SH-SY5Y (cell line): ENCODE results near the gene SLCO4A1.

ENCODE experiments used
- GATA2 ChIP-seq: IDR thresholded peaks from 2 replicates; pipeline ENCODE4 v1.6.1; 2011; ENCODE audit warnings: mild to moderate bottlenecking, low read depth, low read length
- GATA3 ChIP-seq: IDR thresholded peaks from 2 replicates; pipeline ENCODE4 v1.6.1; 2011; ENCODE audit warnings: low read depth, mild to moderate bottlenecking, low read length, moderate library complexity

Gene SLCO4A1

DNA sequence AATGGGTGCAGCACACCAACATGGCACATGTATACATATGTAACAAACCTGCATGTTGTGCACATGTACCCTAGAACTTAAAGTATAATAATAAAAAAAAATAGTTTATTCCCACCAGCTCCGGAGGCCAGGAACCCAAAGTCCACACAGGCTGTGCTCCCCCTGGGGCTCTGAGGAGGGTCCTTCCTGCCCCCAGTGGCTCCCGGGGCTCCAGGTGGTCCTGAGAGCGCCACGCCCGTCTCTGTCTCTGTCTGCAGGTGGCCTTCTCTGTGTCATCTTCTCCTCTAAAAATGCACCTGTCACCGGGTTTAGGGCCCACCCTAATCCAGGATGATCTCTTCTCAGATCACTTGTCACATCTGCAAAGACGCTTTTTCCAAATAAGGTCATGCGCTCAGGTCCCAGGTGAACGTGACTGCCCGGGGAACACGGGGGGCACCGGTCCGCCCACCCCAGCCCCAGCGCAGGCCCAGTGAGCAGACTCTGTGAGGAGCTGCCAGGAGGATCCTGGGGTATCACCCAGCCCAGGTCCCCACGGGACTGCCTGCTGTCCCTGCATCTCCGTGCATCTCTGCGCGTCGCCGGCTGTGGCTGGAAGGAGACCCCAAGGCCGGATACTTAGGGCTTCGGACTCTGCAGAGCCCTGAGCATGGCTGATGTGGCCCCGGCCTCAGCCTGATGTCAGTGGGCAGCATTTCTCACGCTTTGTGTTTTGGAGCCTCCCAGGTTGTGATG is 11.8 kb downstream of the SLCO4A1 start:
- TF ChIP-seq GATA3 (no peak), GATA2 (no peak)

DNA sequence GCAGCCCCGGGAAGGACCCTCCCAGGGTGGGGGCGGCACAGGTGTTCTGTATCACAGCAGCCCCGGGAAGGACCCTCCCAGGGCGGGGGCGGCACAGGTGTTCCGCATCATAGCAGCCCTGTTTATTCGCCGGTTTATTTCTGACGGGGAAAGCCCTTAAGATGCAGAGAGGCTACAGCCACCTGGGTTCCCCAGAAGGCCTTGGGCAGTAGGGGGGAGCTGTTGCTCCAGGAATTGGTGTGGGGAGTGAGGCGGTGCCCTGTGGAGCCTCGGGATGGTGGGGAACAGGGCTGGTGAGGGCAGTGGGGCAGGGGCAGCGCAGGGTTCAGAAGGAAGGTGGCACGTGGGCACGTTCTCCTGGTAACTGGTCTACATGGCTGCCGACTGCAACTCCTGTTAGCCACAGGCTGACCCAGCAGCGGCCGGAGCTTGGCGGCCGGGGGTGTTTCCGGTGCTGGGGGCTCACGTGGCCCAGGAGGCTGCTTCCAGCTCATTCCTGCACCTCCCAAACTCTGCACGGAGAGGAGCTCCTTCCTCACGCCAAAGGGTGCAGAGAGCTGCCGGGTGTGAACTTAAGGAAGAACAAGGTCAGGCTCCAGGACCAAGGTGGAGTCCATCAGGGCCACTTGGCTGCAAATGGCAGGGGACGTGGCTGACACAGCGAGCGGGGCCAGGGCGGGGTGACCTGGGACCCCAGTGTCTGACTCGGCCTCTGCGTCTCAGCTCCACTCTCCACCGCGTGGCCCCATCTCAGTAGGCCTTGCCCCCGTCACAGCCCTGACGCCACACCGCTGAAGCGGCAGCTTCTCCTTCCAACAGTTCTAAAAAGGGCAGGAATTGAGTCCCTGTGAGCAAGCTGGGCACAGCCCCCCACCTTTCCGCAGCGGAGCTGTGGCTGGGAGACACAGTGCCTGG is 13.2 kb downstream of the SLCO4A1 start:
- TF ChIP-seq GATA2 (no peak), GATA3 (no peak)

- TF ChIP-seq GATA3 (no peak), GATA2 (no peak)
Measured at GRCh38 chr20:62656197-62656918, 14.1 kb downstream of the SLCO4A1 start.

DNA sequence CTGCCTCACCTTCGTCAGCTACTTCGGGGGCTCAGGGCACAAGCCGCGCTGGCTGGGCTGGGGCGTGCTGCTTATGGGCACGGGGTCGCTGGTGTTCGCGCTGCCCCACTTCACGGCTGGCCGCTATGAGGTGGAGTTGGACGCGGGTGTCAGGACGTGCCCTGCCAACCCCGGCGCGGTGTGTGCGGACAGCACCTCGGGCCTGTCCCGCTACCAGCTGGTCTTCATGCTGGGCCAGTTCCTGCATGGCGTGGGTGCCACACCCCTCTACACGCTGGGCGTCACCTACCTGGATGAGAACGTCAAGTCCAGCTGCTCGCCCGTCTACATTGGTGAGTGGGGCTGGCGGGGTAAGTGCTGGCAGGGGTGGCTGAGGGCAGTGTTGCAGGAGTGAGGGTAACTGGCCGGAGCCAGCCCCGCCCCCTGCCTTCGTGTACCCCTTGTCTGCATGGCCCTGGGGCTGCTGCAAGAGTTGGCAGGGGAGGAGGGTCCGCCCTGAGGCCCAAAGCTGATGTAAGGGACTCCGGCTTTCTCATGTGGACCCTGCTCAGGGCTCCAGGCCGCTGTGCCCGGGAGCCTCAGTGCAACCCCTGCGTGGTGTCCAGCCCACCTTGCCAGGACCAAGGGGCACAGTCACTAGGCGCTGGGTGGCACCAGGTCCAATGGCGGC is 14.8 kb downstream of the SLCO4A1 start:
- TF ChIP-seq GATA2 (no peak), GATA3 (no peak)

DNA sequence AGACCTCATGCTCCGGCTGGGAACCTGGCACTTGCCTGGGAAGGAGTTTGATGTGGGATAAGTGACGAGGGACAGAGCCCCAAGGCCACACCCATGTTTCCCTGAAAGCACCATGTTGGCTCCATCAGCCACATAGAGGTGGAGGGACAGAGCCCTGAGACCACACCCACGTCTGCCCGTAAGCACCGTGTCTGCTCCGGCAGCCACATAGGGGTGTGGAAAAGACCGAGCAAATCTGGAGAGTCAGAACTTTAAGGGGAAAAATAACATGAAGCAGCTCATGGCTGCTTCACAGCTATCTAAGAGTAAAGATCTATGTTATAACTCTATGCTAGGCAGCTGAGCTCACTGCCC is 15.3 kb downstream of the SLCO4A1 start:
- TF ChIP-seq GATA3 (no peak), GATA2 (no peak)

- TF ChIP-seq GATA3 (no peak), GATA2 (no peak)
Measured at GRCh38 chr20:62657956-62658355, 15.7 kb downstream of the SLCO4A1 start.

- TF ChIP-seq GATA2 (no peak), GATA3 (no peak)
Measured at GRCh38 chr20:62658593-62659178, 16.4 kb downstream of the SLCO4A1 start.

GRCh38 chr20:62659488-62660239 is 17.4 kb downstream of the SLCO4A1 start:
- no peak for TF ChIP-seq GATA2
- TF ChIP-seq GATA3 = no peak

DNA sequence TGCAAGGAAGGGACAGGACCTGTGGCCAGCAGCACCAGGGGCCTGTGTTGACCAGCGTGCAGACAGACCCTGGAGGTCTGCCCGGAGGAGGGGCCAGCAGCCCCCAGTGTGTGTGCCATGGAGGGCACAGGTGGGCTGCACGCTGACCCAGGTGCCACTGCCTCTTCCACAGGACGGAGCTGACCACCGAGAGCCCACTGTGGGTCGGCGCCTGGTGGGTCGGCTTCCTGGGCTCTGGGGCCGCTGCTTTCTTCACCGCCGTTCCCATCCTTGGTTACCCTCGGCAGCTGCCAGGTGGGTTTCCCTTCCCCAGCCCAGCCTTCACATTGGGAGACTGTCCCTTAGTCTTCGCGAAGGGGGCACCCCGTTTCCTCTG is 17.9 kb downstream of the SLCO4A1 start:
- TF ChIP-seq GATA2 (no peak), GATA3 (no peak)

DNA sequence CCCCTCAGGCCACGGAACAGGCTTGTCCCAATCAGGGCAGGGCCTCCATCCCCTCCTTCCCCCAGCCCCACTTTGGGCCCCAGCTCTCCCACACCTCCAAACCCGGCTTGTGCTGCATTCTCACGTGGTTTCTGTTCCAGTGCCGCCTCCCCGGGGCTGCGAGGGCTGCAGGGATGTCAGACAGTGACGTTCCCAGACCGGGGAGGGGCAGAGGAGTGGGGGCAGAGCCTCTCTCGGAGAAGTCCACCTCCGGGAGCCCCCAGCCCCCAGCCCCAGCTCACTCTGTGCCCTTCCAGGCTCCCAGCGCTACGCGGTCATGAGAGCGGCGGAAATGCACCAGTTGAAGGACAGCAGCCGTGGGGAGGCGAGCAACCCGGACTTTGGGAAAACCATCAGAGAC is 18.5 kb downstream of the SLCO4A1 start:
- TF ChIP-seq GATA3 (no peak), GATA2 (no peak)

- TF ChIP-seq GATA2 (no peak), GATA3 (no peak)
Measured at GRCh38 chr20:62661647-62662046, 19.3 kb downstream of the SLCO4A1 start.

DNA sequence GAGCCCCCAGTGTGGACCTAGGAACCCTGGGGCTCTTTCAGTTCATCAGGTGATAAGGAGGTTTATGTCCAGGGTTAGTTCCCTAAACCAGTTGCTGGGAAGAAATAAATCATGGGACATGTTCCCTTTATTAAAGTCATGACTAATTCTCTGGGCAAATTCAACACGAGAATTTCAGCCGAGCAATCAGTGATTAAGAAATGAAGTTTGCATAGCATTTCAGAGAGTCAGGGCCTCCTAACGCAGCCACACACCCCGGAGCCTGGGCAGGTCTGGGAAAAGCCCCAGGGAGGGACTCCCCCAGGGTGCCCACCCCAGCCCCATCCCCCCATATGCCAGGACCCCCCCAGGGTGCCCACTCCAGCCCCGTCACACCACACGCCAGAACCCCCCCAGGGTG is 20.1 kb downstream of the SLCO4A1 start:
- no peak for TF ChIP-seq GATA2
- TF ChIP-seq GATA3 = no peak
